Dedifferentiated amniotic fluid mesenchymal stem cell (primary cell): ENCODE results near the gene CTNS.
"Not testable (repeated sequence)": the region's sequence is repeated elsewhere in the genome, so short reads cannot be mapped to it uniquely, and the experiment has no call there.

Experiments
- DNase-seq: peaks from one replicate; pipeline ENCODE4 v3.0.0-alpha.2; 2016; ENCODE audit errors: extremely low spot score

The CTNS gene

DNA sequence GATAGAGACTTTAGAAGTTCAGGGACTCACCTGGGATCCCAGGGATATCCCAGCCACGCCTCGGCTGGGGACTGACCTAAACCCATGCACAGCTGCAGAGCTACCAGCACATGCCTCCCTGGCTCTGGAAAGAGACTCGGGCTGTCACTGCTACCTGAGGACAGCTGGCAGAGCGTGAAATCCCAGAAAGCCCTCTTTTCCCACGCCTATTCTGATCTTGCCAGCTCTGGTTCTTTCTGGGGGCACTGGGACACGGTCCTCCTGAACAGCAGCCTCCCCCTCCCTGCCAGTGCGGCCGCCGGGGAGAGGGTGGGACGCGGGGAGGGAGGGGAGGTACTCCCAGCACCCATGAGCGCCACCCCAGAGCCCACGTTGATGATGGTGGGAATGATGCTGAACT is 48.6 kb downstream of the CTNS start:
- DNase-seq, result no peak

DNA sequence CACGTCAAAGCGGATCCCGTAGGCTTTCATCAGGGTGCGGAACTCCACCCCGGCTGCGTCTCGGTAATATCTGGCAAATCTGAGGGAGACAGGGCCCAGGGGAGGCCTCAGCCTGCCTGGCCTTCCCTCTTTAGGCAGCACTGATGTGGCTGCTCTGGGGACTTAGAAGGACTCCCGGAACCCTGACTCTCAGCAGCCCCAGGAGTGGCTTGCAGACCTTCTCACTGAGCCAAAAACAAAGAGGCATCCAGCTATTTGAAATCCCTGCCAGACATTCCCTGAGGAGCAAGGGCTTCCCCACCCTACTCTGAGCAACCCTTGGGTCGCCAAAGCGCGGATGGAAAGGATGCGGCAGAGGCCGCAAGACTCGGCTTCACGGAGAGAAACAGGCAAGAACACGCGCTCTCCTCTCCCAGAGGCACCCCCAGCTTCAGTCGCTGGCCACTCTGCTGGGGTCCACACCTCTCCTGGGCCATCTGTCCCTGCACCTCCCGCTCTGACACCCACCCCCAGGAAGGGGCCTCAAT is 51.5 kb downstream of the CTNS start:
- DNase-seq, result no peak

DNA sequence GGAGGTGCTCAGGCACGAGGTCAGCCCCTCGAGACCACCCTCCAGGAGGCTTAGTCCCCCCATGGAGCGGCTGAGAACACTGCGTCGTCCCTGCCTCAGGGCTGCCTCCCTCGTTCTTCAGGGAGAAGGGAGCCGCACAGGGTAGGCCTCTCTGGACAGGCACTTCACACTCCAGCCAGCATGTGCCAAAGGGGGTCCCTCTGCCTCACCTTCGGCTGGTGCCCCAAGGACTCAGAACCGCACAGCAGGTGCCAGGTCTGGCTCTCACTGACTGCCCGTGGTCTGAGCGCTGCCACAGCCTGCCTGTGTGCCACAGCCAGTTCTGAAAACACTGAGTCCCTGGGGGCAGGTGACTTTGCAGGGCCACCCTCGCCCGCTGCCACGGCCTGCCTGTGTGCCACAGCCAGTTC is 52.3 kb downstream of the CTNS start:
- no peak for DNase-seq

DNA sequence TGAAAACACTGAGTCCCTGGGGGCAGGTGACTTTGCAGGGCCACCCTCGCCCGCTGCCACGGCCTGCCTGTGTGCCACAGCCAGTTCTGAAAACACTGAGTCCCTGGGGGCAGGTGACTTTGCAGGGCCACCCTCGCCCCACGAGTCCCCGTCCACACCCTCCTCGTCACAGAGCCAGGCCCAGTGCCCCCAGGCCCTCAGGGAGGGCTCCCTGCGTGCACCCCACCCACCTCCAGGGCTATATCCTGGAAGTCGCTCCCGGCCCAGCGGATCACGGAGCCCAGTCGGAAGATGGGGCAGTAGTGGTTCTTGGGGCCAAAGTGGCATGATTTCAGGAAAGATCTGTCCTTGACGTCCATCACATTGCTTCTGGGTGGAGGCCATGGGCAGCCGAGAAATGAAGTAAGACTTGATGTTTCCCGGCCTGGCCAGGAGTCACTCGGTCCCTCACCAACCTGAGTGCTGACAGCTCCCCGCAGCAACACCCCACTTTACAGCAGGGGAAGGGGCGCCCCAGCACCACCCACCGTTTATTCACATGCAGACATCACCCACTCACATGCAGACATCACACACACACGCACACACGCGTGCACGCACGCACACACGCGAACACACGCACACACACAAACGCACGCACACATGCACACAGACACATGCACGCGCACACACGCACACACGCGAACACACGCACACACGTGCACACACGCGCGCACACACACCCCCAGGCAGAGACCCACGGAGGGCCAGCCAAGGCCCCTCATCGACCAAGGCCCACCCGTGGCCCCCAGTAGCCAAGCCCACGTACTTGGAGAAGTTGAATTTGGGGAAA is 52.9 kb downstream of the CTNS start:
- no peak for DNase-seq

DNA sequence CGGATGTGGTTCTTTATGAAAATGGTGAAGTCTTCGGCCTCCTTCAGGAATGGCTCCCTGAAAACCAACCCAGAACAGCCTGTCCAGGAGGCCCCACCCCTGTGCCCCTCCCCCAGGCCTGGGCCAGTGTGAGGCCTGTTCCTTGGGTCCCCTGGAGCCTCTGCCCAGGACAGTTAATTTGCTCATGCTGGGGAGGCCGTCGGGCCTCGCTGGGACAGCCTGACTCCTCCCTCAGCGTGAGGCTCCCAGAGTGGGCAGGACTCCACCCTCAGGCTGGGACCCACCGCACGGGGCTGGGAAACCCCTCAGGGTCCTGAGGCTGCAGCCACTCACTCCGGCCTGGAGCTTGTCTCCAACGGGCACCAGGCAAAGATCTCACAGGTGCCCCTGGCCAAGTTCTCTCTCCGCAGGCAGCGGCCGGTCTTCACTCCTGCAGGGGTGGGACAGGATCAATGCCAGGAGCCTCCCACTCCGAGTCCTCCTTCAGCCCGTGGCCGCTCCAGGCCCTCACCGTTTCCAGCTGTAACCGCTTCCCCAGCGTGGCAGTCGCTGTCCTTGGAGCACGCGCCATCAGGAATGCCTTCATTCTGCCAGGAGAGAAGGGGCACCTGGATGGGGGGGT is 53.6 kb downstream of the CTNS start:
- no peak for DNase-seq

DNA sequence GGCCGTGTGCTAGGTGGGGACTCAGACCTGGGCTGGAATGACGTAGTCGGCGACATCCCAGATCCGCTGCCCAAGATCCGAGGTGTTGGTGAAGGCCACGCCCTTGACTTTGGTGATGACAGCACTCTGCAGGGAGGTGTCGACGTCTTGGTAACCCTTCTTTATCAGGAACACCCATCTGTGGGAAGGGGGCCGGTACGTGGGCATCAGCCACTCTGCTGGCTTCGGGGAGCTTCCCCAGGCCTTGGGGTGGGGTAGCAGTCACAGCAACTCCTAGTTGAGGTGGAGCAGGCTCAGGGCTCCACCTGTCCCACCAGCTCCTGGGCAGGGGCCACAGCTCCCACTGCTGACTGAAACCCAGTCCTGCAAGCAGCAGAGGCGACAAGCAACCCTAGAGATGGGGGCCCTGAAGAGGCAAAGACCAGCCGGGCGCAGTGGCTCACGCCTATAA is 55.1 kb downstream of the CTNS start:
- no peak for DNase-seq

DNA sequence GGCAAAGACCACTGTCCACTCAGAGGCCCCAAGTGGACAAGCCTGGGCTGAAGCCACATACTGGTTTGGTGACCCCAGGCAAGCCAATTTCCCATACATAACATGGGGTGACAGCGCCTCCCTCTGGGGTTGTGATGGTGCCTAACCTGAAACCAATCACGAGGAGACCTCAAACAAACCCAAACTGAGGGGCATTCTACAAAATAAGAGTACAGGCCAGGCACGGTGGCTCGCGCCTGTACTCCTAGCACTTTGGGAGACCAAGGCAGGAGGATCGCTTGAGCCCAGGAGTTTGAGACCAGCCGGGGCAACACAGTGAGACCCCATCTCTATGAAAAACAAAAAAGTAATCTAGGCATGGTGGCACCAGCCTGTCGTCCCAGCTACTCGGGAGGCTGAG is 55.8 kb downstream of the CTNS start:
- DNase-seq, result no peak

DNA sequence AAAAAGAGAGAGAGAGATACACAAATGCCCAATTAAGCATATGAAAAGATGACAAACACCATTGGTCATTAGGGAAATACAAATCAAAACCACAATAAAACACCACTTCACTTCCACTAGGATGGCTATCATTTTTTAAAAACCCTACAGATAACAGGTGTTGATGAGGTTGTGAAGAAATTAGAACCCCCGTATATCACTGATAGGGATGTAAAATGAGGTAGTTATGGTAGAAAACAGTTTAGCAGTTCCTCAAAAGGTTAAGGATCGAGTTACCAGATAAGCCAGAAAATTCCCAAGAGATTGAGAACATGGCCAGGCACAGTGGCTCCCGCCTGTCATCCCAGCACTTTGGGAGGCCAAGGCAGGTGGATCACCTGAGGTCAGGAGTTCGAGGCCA is 56.6 kb downstream of the CTNS start:
- no peak for DNase-seq

DNA sequence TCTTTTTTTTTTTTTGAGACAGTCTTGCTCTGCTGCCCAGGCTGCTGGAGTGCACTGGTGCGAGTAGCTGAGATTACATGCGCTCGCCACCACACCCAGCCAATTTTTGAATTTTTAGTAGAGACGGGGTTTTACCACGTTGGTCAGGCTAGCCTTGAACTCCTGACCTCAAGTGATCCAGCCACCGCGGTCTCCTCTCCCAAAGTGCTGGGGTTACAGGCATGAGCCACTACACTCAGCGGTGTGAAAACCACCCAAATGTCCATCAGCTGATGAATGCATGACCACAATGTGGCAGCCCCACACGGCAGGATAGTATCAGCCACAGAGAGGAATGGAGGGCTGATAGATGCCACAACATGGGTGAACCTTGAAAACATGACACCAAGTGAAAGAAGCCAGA is 57.3 kb downstream of the CTNS start:
- DNase-seq, result no peak

DNA sequence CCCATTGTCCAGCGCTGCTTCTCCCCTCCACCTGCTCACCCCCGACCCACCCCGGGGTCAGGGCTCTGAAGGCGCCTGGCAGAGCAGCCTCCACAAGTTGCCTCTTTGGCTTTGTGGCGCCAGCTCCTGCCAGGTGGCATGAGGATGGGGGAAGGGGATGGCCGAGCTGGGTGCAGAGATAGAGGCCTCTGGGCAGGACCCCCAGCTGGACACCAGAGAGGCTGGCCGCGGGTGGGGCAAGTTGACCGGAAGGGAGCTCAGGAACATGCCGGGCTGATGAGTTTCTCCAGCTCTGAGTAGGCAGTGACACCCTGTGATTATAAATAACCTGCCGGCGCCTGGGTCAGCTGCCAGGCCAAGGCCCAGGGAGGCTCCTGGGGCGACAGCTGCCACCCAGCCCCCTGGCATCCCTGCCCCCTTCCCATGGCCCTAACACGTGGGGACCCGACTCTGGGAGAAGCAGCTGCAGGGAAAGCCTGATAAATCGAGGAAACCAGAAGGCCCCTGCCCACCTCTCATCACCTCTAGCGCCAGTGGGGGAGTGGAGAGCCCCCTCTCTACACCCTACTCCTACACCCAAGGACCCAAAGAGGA is 58.7 kb downstream of the CTNS start:
- no peak for DNase-seq

DNA sequence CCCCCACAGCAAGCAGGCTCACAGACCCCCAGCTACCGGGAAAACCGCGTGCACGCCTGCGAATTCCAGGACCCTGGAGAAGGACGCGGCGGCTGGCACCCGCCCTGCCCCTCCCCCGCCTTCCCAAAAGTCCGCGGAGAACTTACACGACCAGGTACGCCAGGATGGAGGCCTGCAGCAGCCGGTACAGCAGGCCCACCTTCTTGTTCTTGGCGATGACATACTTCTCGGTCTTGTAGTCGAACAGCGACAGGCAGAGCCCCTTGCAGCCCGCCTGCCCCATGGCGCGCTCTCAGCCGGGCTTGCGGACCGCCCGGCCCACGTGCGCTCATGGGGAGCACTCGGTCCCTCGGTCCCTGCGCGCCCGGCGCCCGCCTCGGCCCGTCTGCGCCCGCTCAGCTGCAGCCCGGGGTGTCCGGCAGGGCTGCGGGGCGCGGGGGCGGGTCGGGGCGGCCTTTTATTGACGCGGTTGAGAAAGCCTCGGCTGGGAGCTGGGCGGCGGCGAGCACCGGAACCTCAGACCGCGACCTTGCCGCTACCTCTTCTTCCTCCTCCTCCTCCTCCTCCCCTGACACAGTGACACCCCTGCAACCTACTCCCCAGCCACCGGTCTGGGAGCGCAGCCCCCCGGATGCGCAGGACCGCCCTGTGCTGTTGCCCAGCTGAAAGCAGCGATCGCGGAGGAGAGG is 59.3 kb downstream of the CTNS start, which contains the start of gene P2RX5:
P2RX5 (minus strand) TSS at position 433 of the 689 bp plus-strand sequence; CDS start at position 283, 150 bp downstream.
- no peak for DNase-seq

DNA sequence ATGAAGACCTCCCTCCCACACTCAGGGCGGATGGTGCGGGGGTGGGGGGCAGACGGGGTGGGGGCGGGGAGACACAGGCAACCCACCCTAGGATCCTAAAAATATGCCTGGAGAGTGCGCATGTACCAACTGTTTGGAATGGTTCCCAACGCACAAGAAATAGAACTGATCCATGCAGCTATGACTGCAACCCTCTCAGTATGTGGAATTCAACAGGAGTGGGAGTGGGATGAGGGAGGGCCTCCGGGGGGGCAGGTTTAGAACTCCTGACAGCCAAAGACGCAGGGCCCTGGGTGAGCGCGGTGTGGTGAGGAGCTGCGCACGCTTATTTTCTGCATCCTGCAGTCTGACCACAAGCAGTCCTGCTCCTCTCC is 60.5 kb downstream of the CTNS start:
- DNase-seq, result no peak

DNA sequence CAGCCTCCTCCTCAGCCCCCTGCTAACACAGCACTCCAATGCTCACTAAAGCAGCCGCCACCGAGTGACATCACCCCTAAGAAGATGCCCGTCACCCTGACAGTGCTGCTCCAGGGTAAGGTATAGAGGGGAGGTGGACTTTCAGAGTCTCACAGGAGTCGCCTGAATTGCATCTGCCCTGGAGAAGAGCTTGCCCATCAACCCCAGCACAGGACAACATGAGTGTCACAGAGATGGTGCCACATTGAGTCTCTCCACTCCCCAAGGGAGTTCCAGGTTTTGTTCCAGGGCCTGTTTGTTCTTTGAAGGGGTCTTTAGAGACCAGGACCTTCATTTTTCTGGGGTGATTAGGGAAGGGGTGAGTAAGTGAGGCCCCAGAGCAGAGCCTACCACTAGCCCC is 61.6 kb downstream of the CTNS start:
- no peak for DNase-seq

DNA sequence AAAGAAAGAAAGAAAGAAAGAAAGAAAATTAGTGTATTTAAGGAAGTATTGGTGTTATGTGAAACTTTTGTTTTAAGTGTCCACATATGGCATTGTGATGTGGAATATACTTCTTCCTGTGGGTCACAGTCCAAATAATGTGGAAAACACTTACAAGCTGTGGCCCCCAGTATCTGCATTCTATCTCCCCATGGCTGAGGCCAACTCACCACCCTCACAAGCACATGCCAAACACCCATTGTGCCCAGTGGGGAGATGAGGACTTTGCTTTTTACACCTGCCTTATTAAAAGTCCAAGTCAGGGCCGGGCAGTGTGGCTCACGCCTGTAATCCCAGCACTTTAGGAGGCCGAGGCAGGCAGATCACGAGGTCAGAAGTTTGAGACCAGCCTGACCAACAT is 63.4 kb downstream of the CTNS start:
- DNase-seq, result no peak

DNA sequence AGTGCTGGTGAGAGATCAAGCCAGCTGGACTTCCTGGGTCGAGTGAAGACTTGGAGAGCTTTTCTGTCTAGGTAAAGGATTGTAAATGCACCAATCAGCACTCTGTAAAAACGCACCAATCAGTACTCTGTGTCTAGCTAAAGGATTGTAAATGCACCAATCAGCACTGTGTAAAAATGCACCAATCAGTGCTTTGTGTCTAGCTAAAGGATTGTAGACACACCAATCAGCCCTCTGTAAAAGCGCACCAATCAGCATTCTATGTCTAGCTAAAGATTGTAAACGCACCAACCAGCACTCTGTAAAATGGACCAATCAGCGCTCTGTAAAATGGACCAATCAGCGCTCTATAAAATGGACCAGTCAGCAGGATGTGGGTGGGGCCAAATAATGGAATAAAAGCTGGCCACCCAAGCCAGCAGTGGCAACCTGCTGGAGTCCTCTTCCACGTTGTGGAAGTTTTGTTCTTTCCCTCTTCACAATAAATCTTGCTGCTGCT is 65.5 kb downstream of the CTNS start:
- not testable (repeated sequence) for DNase-seq

DNA sequence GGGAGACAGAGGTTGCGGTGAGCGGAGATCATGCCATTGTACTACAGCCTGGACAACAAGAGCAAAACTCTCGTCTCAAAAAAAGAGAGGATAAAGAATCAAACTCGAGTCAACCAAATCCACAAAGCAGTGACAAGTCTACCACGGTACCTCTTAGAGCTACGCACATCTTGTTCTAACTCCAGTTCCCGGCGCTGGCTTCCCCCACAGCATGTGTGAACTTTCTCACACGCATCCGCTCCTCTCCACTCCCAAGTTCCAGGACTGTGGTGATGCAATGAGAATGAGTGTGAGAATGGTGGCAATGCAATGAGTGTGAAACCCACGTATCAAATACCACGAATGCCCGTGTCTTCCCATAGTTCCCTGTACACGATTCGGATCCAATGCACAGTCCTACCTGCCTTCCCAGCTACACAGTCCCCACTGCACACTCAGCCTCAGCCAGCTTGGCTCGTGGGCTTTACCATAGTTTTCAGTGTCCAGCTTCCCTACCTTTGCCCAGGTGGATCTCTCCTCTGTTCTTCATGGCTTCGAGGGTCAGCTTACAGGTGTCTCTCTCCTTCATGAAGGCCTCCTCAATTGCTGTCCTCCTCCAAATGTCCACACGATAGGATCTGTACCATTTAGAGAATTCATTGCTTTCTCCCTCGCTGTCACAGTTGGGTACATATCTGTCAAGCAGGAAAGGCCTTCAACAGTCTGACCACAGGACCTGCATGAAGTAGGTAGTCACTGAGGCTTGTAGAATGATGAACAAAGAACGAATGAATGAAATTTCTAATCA is 68.6 kb downstream of the CTNS start:
- no peak for DNase-seq

DNA sequence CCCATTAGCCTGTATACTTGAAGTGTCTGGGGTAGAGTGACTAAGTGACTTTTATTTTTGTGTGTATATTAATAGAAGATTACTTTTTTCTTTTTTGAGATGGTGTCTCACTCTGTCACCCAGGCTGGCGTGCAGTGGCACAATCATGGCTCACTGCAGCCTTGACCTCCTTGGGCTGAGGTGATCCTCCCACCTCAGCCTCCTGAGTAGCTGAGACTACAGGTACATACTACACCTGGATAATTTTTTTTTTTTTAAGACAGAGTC is 69.1 kb downstream of the CTNS start:
- DNase-seq, result not testable (repeated sequence)

DNA sequence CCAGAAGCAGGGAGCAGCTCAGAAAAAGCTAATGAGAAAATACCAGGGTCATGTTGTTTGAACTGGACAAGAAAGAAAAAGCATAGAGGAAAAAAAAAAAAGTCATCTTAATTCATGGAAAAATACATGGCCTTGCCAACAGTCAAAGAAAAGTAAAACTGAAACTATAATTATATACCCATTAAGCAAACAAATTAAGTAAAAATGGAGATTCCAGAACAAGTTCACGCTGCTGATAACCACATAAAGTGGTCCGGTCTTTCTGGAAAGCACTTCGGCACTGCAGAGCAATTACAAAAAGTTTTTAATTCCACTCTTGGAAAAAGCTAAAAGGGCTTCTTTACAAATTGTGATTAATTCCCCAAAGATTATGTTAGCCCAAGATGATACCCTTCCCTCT is 71.8 kb downstream of the CTNS start:
- no peak for DNase-seq

DNA sequence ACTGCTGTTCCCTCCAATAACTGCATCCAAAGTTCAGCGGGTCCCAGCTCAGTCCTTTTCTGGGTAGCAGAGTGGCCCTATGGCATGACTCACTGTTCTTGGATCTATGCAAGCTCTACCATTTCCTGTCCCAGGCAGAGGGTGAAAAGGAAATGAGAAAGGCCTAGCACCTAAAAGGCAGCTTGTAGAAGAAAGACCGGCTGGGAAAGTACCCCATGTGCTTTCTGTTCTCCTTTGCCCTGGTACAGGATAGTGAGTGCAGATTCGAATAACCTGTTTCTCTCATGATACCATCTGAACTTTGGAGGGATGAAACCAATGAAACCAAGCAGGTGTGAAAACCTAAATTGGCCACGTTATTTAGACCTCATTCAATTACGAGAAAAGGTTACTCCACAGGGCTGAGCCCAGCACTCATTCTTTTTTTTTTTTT is 74.4 kb downstream of the CTNS start:
- no peak for DNase-seq
